Measurements from ENCODE around the gene OPRD1.

OPRD1 gene

DNA sequence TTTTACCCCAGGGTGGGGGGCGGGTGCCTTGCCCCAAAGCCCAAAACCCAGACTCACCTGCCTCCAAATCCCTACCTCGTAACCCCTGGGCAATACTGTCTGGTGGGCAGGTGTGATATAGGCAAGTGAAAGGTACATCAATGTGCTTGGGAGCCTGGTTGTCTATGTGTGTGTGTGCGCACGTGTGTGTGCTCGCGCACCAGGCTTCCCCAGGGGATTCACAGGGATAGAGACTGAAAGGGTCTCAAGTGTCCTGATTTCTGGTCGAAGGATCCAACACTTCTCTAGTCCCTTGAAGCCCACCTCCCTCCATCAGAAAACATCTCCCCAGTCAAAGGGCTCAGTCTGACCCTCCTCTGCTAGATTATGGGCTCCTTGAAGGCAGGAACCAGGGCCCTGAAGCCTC lies 73.5 kb downstream of the OPRD1 start:
- DNase-seq (ENCODE audit: low read depth), result no peak

- DNase-seq (ENCODE audit: low read depth), result no peak
Observed at GRCh38 chr1:28885977-28886730, 74.2 kb downstream of the OPRD1 start.

DNA sequence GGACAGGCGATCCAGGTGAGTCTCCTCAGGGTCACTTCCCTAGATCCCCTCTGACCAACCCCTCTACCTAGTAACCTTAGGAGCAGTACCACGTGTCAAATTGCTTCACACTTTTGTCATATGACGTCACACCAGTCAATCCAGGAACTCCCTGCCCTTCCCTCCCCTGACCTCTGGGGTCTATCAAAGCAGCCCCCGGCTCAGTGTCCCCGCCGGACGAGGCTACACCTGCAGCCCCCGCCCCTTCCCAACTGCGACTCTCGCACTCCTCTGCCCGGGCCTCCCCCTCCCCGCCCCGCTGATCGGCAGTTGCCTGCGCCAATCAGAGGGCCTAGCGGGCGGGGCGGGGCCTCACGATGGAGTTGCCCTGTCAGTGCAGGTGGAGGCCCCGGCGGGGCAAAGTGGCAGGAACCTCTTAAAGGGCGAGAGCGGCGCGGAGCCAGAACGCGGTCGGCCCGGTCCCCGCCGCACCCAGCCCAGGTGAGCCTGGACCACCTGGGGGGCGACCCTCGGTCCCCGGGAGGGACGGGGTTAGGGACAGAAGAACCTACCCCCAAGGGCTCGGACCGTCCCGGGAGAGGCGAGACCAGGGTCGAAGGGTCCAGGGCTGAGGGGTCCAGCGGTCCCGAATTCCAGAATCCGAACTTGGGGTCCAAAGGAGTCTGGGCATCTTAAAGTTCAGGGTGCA lies 74.9 kb downstream of the OPRD1 start:
- peak; percentile 85 for DNase-seq (ENCODE audit: low read depth)

- no peak for DNase-seq (ENCODE audit: low read depth)
Observed at GRCh38 chr1:28887419-28887834, 75.5 kb downstream of the OPRD1 start.

DNA sequence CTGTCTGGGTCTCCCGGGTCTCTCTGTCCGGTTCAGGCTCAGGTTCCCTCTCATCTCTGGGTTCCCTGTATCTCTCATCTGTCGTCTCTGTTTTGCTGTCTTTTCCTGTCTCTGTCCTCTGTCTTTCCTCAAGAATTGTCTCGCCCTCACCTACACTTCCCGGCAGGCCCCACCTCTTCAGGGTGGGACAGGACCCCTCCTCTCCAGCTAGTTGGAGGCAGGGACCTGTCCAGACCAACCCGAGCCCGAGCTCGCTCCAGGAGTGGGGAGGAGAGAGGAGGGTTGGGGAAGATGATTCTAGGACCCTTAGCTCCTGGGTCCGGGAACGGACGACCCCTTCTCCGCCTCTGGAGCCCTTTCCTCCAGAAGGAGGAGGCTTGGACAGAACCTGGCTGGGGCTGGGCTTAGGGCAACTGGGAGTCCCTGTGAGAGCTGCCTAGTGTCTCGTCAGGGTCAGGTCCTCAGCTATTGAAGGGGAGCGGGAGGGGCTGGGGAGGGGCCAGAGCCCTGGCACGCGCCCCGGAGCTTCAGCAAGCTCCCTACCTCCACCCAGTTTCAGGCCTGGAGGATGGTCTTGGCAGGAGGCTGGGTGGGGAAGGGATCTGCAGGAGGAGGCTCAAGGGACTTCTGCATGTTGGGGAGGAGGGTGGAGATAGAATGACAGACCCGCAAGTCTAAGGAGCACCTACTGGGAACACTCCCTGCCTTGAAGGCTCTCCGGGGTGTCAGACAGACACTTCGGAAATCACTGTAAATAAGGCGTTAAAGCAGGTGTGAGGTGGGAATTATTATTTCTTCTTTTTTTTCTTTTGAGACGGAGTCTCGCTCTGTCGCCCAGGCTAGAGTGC lies 76.1 kb downstream of the OPRD1 start:
- no peak for DNase-seq (ENCODE audit: low read depth)

DNA sequence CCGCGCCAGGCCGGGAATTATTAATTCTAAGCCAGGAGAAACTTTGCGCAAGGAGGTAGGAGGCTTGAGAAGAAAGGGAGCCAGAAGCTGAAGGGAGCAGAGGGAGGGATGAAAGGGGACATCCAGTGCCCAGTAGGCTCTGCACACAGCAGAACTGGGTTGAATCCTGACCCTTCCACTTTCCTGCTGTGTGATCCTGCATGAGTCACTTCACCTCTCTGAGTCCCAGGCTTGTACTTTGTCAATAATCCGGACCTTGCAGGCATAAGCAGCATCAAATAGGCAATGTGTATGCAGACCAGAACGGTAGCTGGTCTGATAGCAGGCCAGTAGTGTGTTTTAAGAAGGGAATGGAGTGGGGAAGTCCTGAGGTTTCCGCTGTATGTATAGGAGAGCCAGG lies 76.9 kb downstream of the OPRD1 start:
- DNase-seq (ENCODE audit: low read depth), result no peak

DNA sequence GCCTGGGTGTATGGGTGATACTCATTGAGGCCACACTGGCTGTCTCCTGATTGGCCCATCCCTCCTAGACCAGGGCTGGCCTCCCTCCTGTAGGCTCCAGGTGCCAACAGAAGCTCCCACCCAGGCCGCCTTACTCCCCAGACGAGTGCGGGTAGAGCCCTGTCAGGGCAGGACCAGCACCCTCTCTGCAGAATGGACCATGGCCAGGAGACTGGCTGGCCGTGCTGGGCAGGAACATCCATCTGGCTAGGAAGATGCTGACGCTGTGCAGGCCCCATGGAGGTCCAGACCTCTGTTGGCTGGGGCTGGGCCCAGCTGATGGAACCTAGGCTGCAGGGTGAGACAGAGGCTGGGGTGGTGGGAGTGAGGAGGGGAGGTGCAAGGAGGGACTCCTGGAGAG lies 77.4 kb downstream of the OPRD1 start:
- DNase-seq (ENCODE audit: low read depth), result no peak

DNA sequence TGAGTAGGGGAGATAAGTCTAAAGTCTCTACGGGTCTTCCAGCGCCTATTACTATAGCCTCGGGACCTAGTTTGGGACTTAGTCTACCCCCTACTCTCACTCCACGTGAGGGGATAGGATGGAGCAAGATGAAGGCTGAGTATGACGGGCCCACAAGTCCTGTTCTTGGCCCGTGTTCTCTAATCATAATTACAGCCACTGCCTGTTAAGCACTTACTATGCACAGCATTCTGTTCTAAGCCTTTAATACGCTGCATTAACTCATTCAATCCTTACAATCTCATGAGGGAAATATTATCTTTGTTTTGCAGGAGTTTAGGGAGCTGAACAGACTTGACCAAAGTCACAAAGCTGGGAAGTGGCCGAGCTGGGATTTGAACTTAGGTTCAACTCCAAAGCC lies 78.5 kb downstream of the OPRD1 start:
- DNase-seq (ENCODE audit: low read depth), result no peak

DNA sequence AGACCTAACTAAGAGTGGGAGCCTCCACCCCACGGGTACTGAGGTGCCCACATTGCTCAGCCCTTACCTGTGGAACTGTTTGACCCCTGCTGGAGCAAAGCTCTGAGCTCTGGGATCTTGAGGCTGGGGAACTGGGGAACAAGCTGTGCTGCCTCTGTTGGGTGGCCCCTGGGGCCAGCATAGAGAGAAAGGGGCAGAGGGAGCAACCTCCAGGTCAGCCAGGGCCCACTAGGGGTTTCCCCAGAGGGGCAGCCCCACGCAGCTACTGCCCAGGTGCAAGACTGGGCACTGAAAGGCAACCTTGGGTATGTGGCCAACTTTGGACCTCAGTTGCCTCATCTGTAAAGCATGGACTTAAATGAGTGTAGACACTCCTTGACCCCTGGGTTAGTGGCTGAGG lies 78.9 kb downstream of the OPRD1 start:
- no peak for DNase-seq (ENCODE audit: low read depth)

DNA sequence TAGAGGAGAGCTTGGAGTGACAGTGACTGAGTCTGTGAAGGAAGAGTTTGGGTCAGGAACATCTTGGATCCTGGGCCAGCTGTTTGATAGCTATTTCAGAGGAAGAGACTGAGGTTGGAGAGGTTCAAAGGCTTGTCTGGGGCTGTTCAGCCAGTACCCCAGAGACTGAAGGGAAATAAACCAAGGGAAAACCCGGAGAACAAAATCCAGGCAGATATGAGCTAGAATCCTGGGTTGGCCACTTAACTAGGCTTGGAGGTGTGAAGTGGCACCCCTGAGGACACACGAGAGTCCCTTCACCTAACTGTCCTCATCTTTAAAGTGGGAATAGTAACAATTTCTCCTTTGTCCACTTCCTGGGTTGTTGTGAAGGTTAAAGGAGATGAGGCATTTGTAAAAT lies 79.3 kb downstream of the OPRD1 start:
- DNase-seq (ENCODE audit: low read depth), result no peak

DNA sequence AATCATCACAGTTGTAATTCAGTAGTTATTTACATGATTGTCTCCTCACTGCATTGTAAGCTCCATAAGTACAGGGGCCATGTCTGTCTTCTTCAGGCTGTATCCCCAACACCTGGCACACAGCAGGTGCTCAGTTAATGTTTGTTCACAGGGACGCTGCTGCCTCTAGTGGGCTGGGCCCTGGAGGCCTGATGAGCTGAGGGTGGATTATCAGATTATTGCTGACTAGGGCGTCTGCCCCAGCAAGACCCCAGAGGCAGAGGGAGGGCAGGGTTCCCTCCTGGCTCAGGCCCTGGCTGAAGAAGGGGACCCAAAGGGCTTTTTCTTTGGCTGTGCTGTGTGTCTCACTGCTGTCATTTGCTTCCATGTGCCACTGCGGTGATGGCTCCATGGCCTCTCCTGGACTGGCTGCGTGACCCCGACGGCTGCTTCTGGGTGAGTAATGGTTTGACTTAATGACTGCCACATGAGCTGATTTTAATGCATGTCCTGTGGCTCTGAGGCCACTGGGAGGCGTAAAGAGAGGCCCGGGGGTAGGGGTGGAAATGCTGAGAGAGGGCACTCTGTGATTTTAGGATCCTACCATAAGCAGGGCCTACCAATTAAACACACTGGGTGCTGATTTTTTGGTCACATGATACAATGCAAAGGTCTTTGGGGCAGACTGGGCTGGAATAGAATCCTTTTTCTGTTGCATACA lies 81.6 kb downstream of the OPRD1 start:
- no peak for DNase-seq (ENCODE audit: low read depth)

DNA sequence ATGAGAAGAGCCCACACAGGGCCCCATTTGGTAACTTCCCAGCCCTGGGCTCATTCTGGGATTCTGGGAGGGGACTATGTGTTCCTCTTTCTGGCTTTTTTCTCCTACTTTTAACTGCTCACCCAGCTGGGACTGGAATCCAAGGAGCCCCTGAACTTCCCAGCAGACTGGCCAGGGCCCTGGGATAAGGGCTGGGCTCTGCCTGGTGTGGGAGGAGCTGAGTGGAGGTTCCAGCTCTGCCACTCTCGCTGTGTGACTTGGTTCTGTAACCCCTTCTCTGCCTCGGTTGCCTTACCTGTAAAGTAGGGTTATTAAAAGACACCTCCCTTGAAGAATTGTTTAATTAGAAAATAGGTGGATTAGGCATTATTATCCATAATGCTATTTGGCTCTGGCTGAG lies 82.8 kb downstream of the OPRD1 start:
- DNase-seq (ENCODE audit: low read depth), result no peak

DNA sequence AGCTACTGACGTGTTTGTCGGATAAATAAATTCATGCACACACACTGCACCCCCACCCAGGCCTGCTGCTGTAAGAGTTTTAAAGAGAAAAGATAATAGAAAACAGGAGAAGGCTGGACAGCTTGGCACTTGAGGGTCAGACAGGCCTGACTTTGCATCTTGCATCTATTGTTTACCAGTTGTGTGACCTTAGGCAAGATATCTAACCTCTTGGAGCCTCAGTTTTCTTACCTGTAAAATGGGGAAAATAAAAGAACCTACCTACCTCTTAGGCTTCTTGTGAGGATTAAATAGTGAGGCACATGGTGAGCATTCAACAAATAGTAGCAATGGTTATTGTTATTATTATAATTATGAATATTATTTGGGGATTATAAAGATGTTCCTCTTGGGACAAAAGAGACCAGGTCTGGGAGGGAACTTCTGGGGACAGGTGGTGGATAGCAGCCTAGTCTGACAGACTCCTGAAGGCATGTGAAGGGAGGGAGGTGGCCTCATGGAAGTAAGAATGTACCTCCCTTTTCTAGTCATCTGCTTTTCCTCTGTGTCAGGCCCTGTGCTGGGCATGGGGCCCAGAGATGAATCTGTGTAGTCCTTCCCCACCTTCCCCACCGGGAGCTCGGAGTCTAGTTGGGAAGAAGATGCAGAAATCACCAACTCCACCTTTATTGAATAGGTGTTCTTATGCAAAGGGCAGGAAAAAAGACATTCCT lies 84.1 kb downstream of the OPRD1 start:
- DNase-seq (ENCODE audit: low read depth), result no peak

DNA sequence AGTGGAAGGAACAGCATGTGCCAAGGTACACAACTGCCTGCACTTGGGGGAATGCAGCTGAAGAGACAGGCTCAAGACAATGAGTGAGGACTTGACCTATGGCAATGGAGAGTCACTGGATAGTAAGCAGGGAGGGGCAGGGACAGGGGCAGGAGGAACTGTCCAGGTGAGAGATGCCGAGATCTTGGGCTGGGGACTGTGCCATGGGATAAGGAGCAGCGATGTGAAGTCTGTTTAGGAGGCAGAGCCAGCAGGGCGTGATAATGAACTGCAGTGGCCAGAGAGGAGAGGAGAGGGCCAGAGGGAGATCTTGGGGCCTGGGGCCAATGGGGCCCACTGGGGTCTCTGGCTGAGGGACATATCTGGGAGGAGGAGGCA lies 84.6 kb downstream of the OPRD1 start:
- no peak for DNase-seq (ENCODE audit: low read depth)

DNA sequence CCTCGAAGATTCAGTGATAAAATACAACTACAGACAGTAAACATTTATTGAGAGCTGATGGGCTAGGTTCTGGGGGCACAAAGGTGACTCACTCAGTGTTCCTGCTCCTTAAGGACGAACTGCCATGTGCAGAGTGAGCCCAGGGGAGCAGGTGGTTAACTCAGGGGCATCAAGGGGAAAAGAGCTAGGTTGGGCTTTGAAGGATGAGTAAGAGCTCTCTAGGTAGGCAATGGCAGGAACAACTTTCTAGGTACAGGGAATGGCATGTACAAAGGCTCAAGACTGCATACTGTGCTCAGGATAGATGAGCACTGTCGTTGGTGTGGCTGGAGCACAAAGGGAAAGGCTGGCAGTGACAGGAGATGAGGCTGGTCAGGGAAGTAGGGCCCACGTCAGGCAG lies 85.8 kb downstream of the OPRD1 start:
- DNase-seq (ENCODE audit: low read depth), result no peak

GRCh38 chr1:28898405-28898881 lies 86.5 kb downstream of the OPRD1 start:
- DNase-seq (ENCODE audit: low read depth), result no peak

- no peak for DNase-seq (ENCODE audit: low read depth)
Observed at GRCh38 chr1:28899267-28899666, 87.3 kb downstream of the OPRD1 start.

- DNase-seq (ENCODE audit: low read depth), result no peak
Observed at GRCh38 chr1:28900562-28900961, 88.6 kb downstream of the OPRD1 start.

GRCh38 chr1:28902738-28903137 lies 90.8 kb downstream of the OPRD1 start:
- DNase-seq (ENCODE audit: low read depth), result no peak

DNA sequence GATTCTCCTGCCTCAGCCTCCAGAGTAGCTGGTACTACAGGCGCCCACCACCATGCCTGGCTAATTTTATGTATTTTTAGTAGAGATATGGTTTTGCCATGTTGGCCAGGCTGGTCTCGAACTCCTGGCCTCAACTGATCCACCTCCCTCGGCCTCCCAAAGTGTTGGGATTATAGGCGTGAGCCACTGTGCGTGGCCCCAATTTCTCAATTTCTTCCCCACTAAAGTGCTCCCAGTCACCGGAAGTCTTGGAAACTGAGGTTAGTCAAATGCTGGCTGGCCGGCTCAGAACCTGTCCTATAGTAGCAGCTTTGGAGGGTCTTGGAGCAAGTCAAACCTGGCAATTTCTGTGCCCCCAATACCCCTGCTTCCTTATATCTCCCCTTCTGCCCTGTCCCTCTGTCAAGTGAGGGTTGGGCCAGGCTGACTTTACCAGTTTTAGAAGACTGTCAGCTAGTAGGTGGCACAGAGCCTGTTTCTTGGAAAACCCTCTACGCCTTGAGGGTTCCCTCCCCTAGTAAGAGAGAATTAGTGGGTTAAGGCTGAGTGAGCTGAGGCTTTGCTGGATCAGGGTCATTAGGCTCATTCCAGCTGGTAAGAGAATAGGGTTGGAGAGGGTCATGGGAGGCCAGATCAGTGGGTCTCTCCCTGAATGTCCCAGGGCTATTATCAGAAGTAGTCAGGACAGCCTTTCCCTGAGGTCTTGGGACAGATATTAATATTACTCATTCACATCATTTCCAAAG lies 94.1 kb downstream of the OPRD1 start:
- DNase-seq (ENCODE audit: low read depth), result no peak

DNA sequence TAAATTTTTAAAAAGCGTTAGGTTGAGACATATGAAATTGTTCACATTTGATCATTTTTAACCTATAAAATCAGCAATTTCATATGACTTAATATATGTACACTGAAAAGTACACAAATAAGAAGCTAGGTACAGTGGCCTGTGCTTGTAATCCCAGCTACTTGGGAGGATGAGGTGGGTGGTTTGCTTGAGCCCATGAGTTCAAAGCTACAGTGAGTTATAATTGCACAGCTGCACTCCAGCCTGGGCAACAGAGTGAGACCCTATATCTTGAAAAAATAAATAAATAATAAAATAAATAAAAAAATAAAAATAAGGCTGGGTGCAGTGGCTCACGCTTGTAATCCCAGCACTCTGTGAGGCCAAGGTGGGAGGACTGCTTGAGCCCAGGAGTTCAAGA lies 97.2 kb downstream of the OPRD1 start:
- no peak for DNase-seq (ENCODE audit: low read depth)

Data from activated T-cell treated with anti-CD3 and anti-CD28 coated beads for 24 hours (primary cell).